H1 (cell line): ENCODE results near the gene MYL7. TPM values are rescaled to one million over a fixed set of nuclear protein-coding genes. Genes with fewer than 3 reads are reported as not detected.

Experiments used
- CEBPB ChIP-seq: IDR thresholded peaks from 2 replicates; pipeline ENCODE4 v1.6.1; 2012; ENCODE audit warnings: low read depth, low read length
- CTBP2 ChIP-seq: IDR thresholded peaks from 2 replicates; pipeline ENCODE4 v1.7.0; 2011; ENCODE audit warnings: borderline replicate concordance, mild to moderate bottlenecking, moderate library complexity, mixed read lengths, low read length; ENCODE audit not compliant: insufficient read depth, insufficient read length
- GTF2F1 ChIP-seq: IDR thresholded peaks from 2 replicates; pipeline ENCODE4 v1.6.1; 2012; ENCODE audit warnings: low read depth, low read length, improper control_type of control experiment, borderline replicate concordance
- SAP30 ChIP-seq: fragments of 300-600 bp; sonication (generic); IDR thresholded peaks from 2 replicates; pipeline ENCODE4 v1.7.1; 2012; ENCODE audit warnings: low read length, moderate library complexity, mild to moderate bottlenecking, inconsistent platforms; ENCODE audit not compliant: insufficient read depth, insufficient replicate concordance
- SIN3A ChIP-seq, 2 experiments: IDR thresholded peaks in 1 of 2; conservative IDR thresholded peaks in 1 of 2; 2 replicates each; pipeline ENCODE4 v1.6.1; 2011 to 2012; ENCODE audit warnings: low read length in 2 of 2, improper control_type of control experiment in 1 of 2, low read depth in 1 of 2, mild to moderate bottlenecking in 1 of 2
- ZNF274 ChIP-seq: IDR thresholded peaks from 2 replicates; pipeline ENCODE4 v1.7.0; 2012; ENCODE audit warnings: low read length, borderline replicate concordance; ENCODE audit errors: extremely low read depth
- polyA plus RNA-seq, 7 experiments: library from polyadenylated mRNA; depleted of rRNA in 3 of 7; stranded (reverse) in 5 of 7; unstranded in 2 of 7; fragments of >200 nt in 5 of 7; fragments of 200-250 nt in 2 of 7; gene quantifications; 1 replicate in 5 of 7; 2 replicates in 1 of 7; 4 replicates in 1 of 7; pipeline versions ENCODE4 v1.2.1 to v1.2.3, GENCODE V29; 2011 to 2013; ENCODE audit warnings: missing spikeins in 2 of 7, mixed read lengths in 2 of 7
- total RNA-seq: library from RNA; stranded (reverse); fragmentation: NEBNext Ultra II Directional; extraction: Animal tissue kit (Norgen Biotek cat#: 25700); gene quantifications from 2 replicates; pipeline ENCODE4 v1.2.1, GENCODE V29; 2021

Gene MYL7
- total and polyA plus RNA-seq, 2 of the 8 experiments (the other 6 are each of a cell fraction or from before 2014, with no cell fraction given), result 3.3 to 3.4 TPM

GRCh38 chr7:44172803-44173424 lies 31.8 kb upstream of the MYL7 start (continued):
- no peak for TF ChIP-seq CTBP2
- TF ChIP-seq SAP30, result no peak
- no peak for TF ChIP-seq ZNF274
- no peak for TF ChIP-seq CEBPB
- TF ChIP-seq GTF2F1, result no peak
- TF ChIP-seq SIN3A (conservative IDR thresholded peaks at IDR 0.05 in 1 of 2, IDR thresholded peaks at IDR 0.05 in 1 of 2; ENCODE audit: low read depth in 1 of 2, low read length in 2 of 2), result no peak
